Adrenal gland (tissue), 12 donors: ENCODE data around the gene STN1. TPM values are rescaled to one million over a fixed set of nuclear protein-coding genes. Genes with fewer than 3 reads are reported as not detected.

Source experiments
- DNase-seq, 7 donors: peaks; one replicate each; pipeline ENCODE4 v3.0.0-alpha.2; 2019 to 2020
- H3K27ac ChIP-seq, 5 donors: fragments of 200-600 bp; sonication (generic) in 4 of 5; 1 replicate in 3 of 5; 2 replicates in 2 of 5; pipeline versions ENCODE4 v1.5.1 to v1.8.0; 2016 to 2020; ENCODE audit warnings: mild to moderate bottlenecking in 1 of 5
- H3K27me3 ChIP-seq: fragments of 200-600 bp; 2 replicates; pipeline ENCODE4 v1.8.0; 2021
- H3K36me3 ChIP-seq, 2 donors: fragments of 200-600 bp; replicated peaks in 1 of 2; 1 replicate in 1 of 2; 2 replicates in 1 of 2; pipeline versions ENCODE4 v1.5.1 to v1.8.0; 2018 to 2022
- H3K4me1 ChIP-seq, 2 donors: fragments of 200-600 bp; replicated peaks in 1 of 2; 1 replicate in 1 of 2; 2 replicates in 1 of 2; pipeline versions ENCODE4 v1.5.1 to v1.8.0; 2018 to 2021
- H3K4me3 ChIP-seq, 4 donors: fragments of 200-600 bp; sonication (generic) in 3 of 4; one replicate each; pipeline ENCODE4 v1.5.1; 2016 to 2018
- H3K9me3 ChIP-seq, 3 donors: fragments of 200-600 bp; sonication (generic) in 1 of 3; replicated peaks in 1 of 3; 1 replicate in 2 of 3; 2 replicates in 1 of 3; pipeline versions ENCODE4 v1.5.1 to v1.8.0; 2016 to 2021
- CTCF ChIP-seq, 6 experiments: fragments of 450-650 bp in 4 of 6; fragments of 200-600 bp in 2 of 6; sonication (generic) in 1 of 6; IDR thresholded peaks; 1 replicate in 5 of 6; 2 replicates in 1 of 6; pipeline versions ENCODE4 v1.5.1 to v1.8.0; 2016 to 2021; ENCODE audit warnings: antibody characterized with exemption in 6 of 6, mild to moderate bottlenecking in 2 of 6, moderate library complexity in 1 of 6
- POLR2A ChIP-seq, 2 donors: fragments of 450-650 bp; IDR thresholded peaks; one replicate each; pipeline ENCODE4 v1.6.1; 2017; ENCODE audit warnings: antibody characterized with exemption in 2 of 2, mild to moderate bottlenecking in 2 of 2, moderate library complexity in 1 of 2
- WGBS, 4 donors: extraction: QIAGEN DNeasy Blood & Tissue Kit in 2 of 4; methylation state at CpG; one replicate each; pipeline versions ENCODE4 v1.1.5 to v1.1.7; 2013 to 2017; 5-methylcytosine and 5-hydroxymethylcytosine counted together
- intact Hi-C, 2 donors: fragments of 100-400 bp; cut with DNase I; formaldehyde crosslinking; loops; one replicate each; pipeline versions ENCODE4 v1.14.1 to v1.15.0; 2022 to 2023
- polyA plus RNA-seq, 3 donors: library from polyadenylated mRNA; stranded (reverse); fragments of 200-250 nt in 2 of 3; fragments of 350-450 nt in 1 of 3; fragmentation: Illumina TruSeq in 1 of 3; extraction: RNeasy Lipid Tissue Mini Kit (QIAGEN cat#74804) in 1 of 3; gene quantifications; one replicate each; pipeline ENCODE4 v1.2.3, GENCODE V29; 2013 to 2014
- total RNA-seq, 9 donors: library from RNA; depleted of rRNA in 4 of 9; stranded (reverse); fragments of >200 nt in 4 of 9; fragments of 120-200 nt in 1 of 9; fragmentation: NEBNext Ultra II Directional in 1 of 9; extraction: Animal tissue kit (Norgen Biotek cat#: 25700) in 1 of 9; gene quantifications; one replicate each; pipeline versions ENCODE4 v1.1.0 to v1.2.4, GENCODE V29; 2013 to 2023
- donor health status: healthy with polysubstance abuse.
- donor health status: Bipolar disorder and iron deficiency.
- donor health status: DM: yes; HTN: yes; CAD: no.
- donor health status: DM: no; HTN: no; CAD: no.
- donor health status: DM: no; HTN: no; CAD: no.
- donor health status: DM: yes; HTN: yes; CAD: no.

Gene STN1
- total and polyA plus RNA-seq, 12 donors = 14.8 to 73.6 (median 36.2) TPM

DNA sequence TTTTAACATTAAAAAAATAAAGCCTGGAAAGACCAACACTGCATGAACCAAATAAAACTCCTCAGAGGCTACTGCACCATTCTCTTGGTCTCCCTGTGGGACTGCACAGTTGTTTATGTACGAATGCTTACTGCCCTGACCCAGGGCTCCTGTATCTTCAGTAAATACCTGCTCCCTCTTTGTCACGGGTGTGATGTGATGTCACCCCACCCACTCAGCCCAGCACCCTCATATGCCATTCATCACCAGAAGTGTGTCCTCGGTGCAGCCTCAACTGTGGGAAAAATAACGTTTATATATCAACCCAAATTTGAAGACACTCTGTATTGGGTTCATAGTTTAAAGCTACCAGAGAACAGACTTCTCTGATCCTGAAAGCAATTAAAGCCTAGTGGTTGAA, 48.6 kb downstream of the STN1 start:
- intact Hi-C loops = no loop called here
- Histone ChIP-seq H3K27me3 (no peaks in the 10 kb centered on the region), H3K4me3 (no peak overlapping the region), H3K9me3 (peaks cover 0 to 8% (median 0%) of the 10 kb centered on the region in 3 donors), H3K36me3 (no peaks in the 10 kb centered on the region), H3K27ac (no peak overlapping the region), H3K4me1 (no peaks in the 10 kb centered on the region)
- TF ChIP-seq POLR2A (IDR thresholded peaks at IDR 0.05) = no peak
- no peak for TF ChIP-seq CTCF (IDR thresholded peaks at IDR 0.05)
- DNase-seq = no peak
- 68 to 77% (median 74%) methylated on average over 4 of the region's 4 CpGs for WGBS, 4 donors

GRCh38 chr10:103868200-103868599, 49.8 kb downstream of the STN1 start:
- Histone ChIP-seq H3K36me3 (no peaks in the 10 kb centered on the region), H3K4me1 (no peaks in the 10 kb centered on the region), H3K27ac (no peak overlapping the region), H3K4me3 (no peak overlapping the region), H3K9me3 (peaks cover 0 to 8% (median 0%) of the 10 kb centered on the region in 3 donors), H3K27me3 (no peaks in the 10 kb centered on the region)
- no peak for TF ChIP-seq POLR2A (IDR thresholded peaks at IDR 0.05)
- TF ChIP-seq CTCF (IDR thresholded peaks at IDR 0.05) = no peak
- intact Hi-C loops = no loop called here
- no peak for DNase-seq
- WGBS, 4 donors = 81 to 100% (median 87%) methylated on average over 1 of the region's 1 CpG

DNA sequence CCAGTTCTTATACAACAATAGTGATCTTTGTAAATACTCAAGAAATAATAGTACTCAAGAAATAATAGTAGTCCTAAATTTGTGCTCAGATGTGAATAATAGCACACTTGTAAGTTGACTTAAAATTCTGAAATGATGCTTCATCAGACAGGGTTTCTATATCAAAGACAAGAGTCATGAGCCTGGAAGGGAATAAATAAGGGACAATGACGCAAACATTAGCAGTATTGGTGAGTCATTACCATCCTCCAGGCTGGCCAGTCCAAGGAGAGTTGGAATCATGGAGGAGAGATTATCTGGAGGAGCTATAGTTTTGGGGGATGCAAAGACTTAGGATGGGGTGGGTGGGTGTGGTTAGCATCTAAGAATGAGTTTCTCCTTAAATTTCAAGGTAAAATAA, 56.5 kb downstream of the STN1 start:
- no peak for DNase-seq
- Histone ChIP-seq H3K4me3 (no peak overlapping the region), H3K27me3 (no peaks in the 10 kb centered on the region), H3K4me1 (no peaks in the 10 kb centered on the region), H3K27ac (no peak overlapping the region), H3K36me3 (no peaks in the 10 kb centered on the region), H3K9me3 (peaks cover 0 to 8% (median 0%) of the 10 kb centered on the region in 3 donors)
- WGBS, 4 donors = 57 to 84% (median 64%) methylated on average over 1 of the region's 1 CpG
- intact Hi-C loops = no loop called here
- TF ChIP-seq CTCF (IDR thresholded peaks at IDR 0.05) (no peak), POLR2A (IDR thresholded peaks at IDR 0.05) (no peak)

GRCh38 chr10:103859161-103860086, 58.6 kb downstream of the STN1 start:
- WGBS, 4 donors = 59 to 63% (median 61%) methylated on average over 15 of the region's 15 CpGs
- H3K9me3 ChIP-seq = no peaks in the 10 kb centered on the region
- TF ChIP-seq CTCF (IDR thresholded peaks at IDR 0.05) = peak; percentile 64 to 75 (median 70)
- no peak for TF ChIP-seq POLR2A (IDR thresholded peaks at IDR 0.05)
- no peaks in the 10 kb centered on the region for H3K27me3 ChIP-seq
- intact Hi-C loops = loop anchor here (2.0 kb wide), 2 partner anchors 145 to 147 kb away; no protein-coding TSS in a partner anchor
- DNase-seq = peak; percentile 40 to 76 (median 66)
- H3K4me3 ChIP-seq = no peak overlapping the region
- H3K27ac ChIP-seq = no peak overlapping the region
- peaks cover 7% of the 10 kb centered on the region in 2 donors for H3K4me1 ChIP-seq
- H3K36me3 ChIP-seq = no peaks in the 10 kb centered on the region
